PFSK-1 (cell line): ENCODE measurements around the gene PNPLA7.

Experiments
- FOXP2 ChIP-seq: optimal IDR thresholded peaks from 2 replicates; pipeline ENCODE3; 2011; ENCODE audit warnings: borderline replicate concordance, control low read depth, inconsistent platforms; ENCODE audit not compliant: insufficient read depth; ENCODE audit errors: extremely low read length, extremely low read depth
- POLR2AphosphoS5 ChIP-seq: IDR thresholded peaks from 2 replicates; pipeline ENCODE4 v1.6.1; 2012; ENCODE audit warnings: low read depth, mild to moderate bottlenecking, control low read depth, low read length, moderate library complexity
- REST ChIP-seq, 2 experiments: IDR thresholded peaks; 2 replicates each; pipeline versions ENCODE4 v1.6.1 to v1.8.0; 2011 to 2012; ENCODE audit warnings: low read depth in 2 of 2, low read length in 2 of 2, control low read depth in 1 of 2, inconsistent platforms in 1 of 2, mild to moderate bottlenecking in 1 of 2, moderate library complexity in 1 of 2; ENCODE audit not compliant: insufficient read depth in 1 of 2
- SIN3A ChIP-seq: IDR thresholded peaks from 2 replicates; pipeline ENCODE4 v1.6.1; 2012; ENCODE audit warnings: mild to moderate bottlenecking, low read length, moderate library complexity, borderline replicate concordance; ENCODE audit not compliant: insufficient read depth
- TAF1 ChIP-seq: IDR thresholded peaks from 2 replicates; pipeline ENCODE4 v1.6.1; 2012; ENCODE audit warnings: low read length, control low read depth, borderline replicate concordance; ENCODE audit not compliant: insufficient read depth

PNPLA7 gene

GRCh38 chr9:137511758-137512463, 38.3 kb downstream of the PNPLA7 start:
- no peak for TF ChIP-seq SIN3A
- TF ChIP-seq FOXP2 = no peak
- no peak for TF ChIP-seq POLR2AphosphoS5
- no peak for TF ChIP-seq REST (IDR thresholded peaks at IDR 0.05; ENCODE audit: insufficient read depth in 1 of 2, low read depth in 2 of 2, low read length in 2 of 2)
- TF ChIP-seq TAF1 = no peak

GRCh38 chr9:137509198-137509597, 41.0 kb downstream of the PNPLA7 start:
- TF ChIP-seq TAF1 (no peak), POLR2AphosphoS5 (no peak), SIN3A (no peak), REST (IDR thresholded peaks at IDR 0.05; ENCODE audit: insufficient read depth in 1 of 2, low read depth in 2 of 2, low read length in 2 of 2) (no peak), FOXP2 (no peak)

- TF ChIP-seq REST (IDR thresholded peaks at IDR 0.05; ENCODE audit: insufficient read depth in 1 of 2, low read depth in 2 of 2, low read length in 2 of 2) = no peak
- TF ChIP-seq SIN3A = no peak
- TF ChIP-seq TAF1 = no peak
- no peak for TF ChIP-seq FOXP2
- TF ChIP-seq POLR2AphosphoS5 = no peak
Measured at GRCh38 chr9:137506702-137507171, 43.5 kb downstream of the PNPLA7 start.

GRCh38 chr9:137506274-137506673, 43.9 kb downstream of the PNPLA7 start:
- TF ChIP-seq SIN3A (no peak), POLR2AphosphoS5 (no peak), TAF1 (no peak), REST (IDR thresholded peaks at IDR 0.05; ENCODE audit: insufficient read depth in 1 of 2, low read depth in 2 of 2, low read length in 2 of 2) (no peak), FOXP2 (no peak)
